Measurements from ENCODE around the gene TMEM147.

Gene TMEM147

GRCh38 chr19:35540356-35540927 lies 5.0 kb upstream of the TMEM147 start:
- Histone ChIP-seq H3K9me3 (ENCODE audit: low read length) (no peaks in the 10 kb centered on the region), H3K4me3 (ENCODE audit: low read depth, low read length, poor library complexity, severe bottlenecking) (no peak overlapping the region), H3K36me3 (ENCODE audit: insufficient read depth, low read length) (peaks cover 11% of the 10 kb centered on the region; the same call in 1 of the 2 replicates), H3K9me2 (ENCODE audit: low read depth, low read length) (no peaks in the 10 kb centered on the region), H3K27ac (ENCODE audit: low read depth, low read length, poor library complexity, severe bottlenecking) (peak overlapping the region; percentile 8), H3K9ac (ENCODE audit: low read length) (no peak overlapping the region), H3K79me2 (ENCODE audit: insufficient read depth, low read length) (no peaks in the 10 kb centered on the region), H3K4me1 (ENCODE audit: insufficient read depth, low read length, severe bottlenecking) (peaks cover 26% of the 10 kb centered on the region), H3F3A (ENCODE audit: insufficient read depth, low read length) (no peaks in the 10 kb centered on the region), H3K27me3 (ENCODE audit: insufficient read depth, low read length) (no peaks in the 10 kb centered on the region), H3K4me2 (ENCODE audit: low read length) (no peak overlapping the region; the same call in 1 of the 2 replicates), H4K20me1 (ENCODE audit: insufficient read depth, low read length) (no peaks in the 10 kb centered on the region), H2AFZ (ENCODE audit: low read length) (no peak overlapping the region)
- TF ChIP-seq CTCF (IDR thresholded peaks at IDR 0.05; ENCODE audit: low read length) = no peak
- no peak for TF ChIP-seq EZH2 (IDR thresholded peaks at IDR 0.05; ENCODE audit: borderline replicate concordance, low read length)

- TF ChIP-seq EZH2 (IDR thresholded peaks at IDR 0.05; ENCODE audit: borderline replicate concordance, low read length) = no peak
- no peak overlapping the region for H3K9ac ChIP-seq (ENCODE audit: low read length)
Measured at GRCh38 chr19:35542209-35542608, 3.2 kb upstream of the TMEM147 start.

GRCh38 chr19:35543280-35544109 lies 1.9 kb upstream of the TMEM147 start:
- no peak overlapping the region for H3K9ac ChIP-seq (ENCODE audit: low read length)
- H3K9me2 ChIP-seq (ENCODE audit: low read depth, low read length) = no peaks in the 10 kb centered on the region
- peaks cover 11% of the 10 kb centered on the region; the same call in 1 of the 2 replicates for H3K36me3 ChIP-seq (ENCODE audit: insufficient read depth, low read length)
- no peak overlapping the region for H3K4me2 ChIP-seq (ENCODE audit: low read length)
- no peaks in the 10 kb centered on the region for H4K20me1 ChIP-seq (ENCODE audit: insufficient read depth, low read length)
- peaks cover 38% of the 10 kb centered on the region for H3K4me1 ChIP-seq (ENCODE audit: insufficient read depth, low read length, severe bottlenecking)
- H3K27ac ChIP-seq (ENCODE audit: low read depth, low read length, poor library complexity, severe bottlenecking) = no peak overlapping the region
- peak overlapping the region; percentile 90 for H3K4me3 ChIP-seq (ENCODE audit: low read depth, low read length, poor library complexity, severe bottlenecking)
- no peaks in the 10 kb centered on the region for H3K9me3 ChIP-seq (ENCODE audit: low read length)
- H2AFZ ChIP-seq (ENCODE audit: low read length) = no peak overlapping the region
- TF ChIP-seq CTCF (IDR thresholded peaks at IDR 0.05; ENCODE audit: low read length) (no peak), EZH2 (IDR thresholded peaks at IDR 0.05; ENCODE audit: borderline replicate concordance, low read length) (no peak)
- no peaks in the 10 kb centered on the region for H3K27me3 ChIP-seq (ENCODE audit: insufficient read depth, low read length)
- no peaks in the 10 kb centered on the region for H3F3A ChIP-seq (ENCODE audit: insufficient read depth, low read length)
- H3K79me2 ChIP-seq (ENCODE audit: insufficient read depth, low read length) = no peaks in the 10 kb centered on the region

More at GRCh38 chr19:35542209-35542608, 3.2 kb upstream of the TMEM147 start:
- no peaks in the 10 kb centered on the region for H3F3A ChIP-seq (ENCODE audit: insufficient read depth, low read length)
- no peaks in the 10 kb centered on the region for H3K9me2 ChIP-seq (ENCODE audit: low read depth, low read length)
- H3K27ac ChIP-seq (ENCODE audit: low read depth, low read length, poor library complexity, severe bottlenecking) = no peak overlapping the region
- no peak overlapping the region for H2AFZ ChIP-seq (ENCODE audit: low read length)
- H3K4me2 ChIP-seq (ENCODE audit: low read length) = no peak overlapping the region
- no peaks in the 10 kb centered on the region for H3K9me3 ChIP-seq (ENCODE audit: low read length)
- peaks cover 38% of the 10 kb centered on the region for H3K4me1 ChIP-seq (ENCODE audit: insufficient read depth, low read length, severe bottlenecking)
- no peaks in the 10 kb centered on the region for H3K27me3 ChIP-seq (ENCODE audit: insufficient read depth, low read length)
- H3K4me3 ChIP-seq (ENCODE audit: low read depth, low read length, poor library complexity, severe bottlenecking) = no peak overlapping the region
- H3K79me2 ChIP-seq (ENCODE audit: insufficient read depth, low read length) = no peaks in the 10 kb centered on the region
- H4K20me1 ChIP-seq (ENCODE audit: insufficient read depth, low read length) = no peaks in the 10 kb centered on the region
- peaks cover 11% of the 10 kb centered on the region; the same call in 1 of the 2 replicates for H3K36me3 ChIP-seq (ENCODE audit: insufficient read depth, low read length)

All from OCI-LY1 (cell line).